Neural progenitor cell (in vitro differentiated cells): Measurements from ENCODE around the gene ASPHD2. TPM values are rescaled to one million over a fixed set of nuclear protein-coding genes. Genes with fewer than 3 reads are reported as not detected.
A peak's percentile ranks its signal among the peaks of the same experiment; 100 is the strongest.

ENCODE experiments used
- DNase-seq: peaks from one replicate; pipeline ENCODE4 v3.0.0-alpha.2; 2016; ENCODE audit warnings: low spot score
- H2AFZ ChIP-seq: fragments of 200-600 bp; sonication (generic); replicated peaks from 2 replicates; pipeline ENCODE4 v1.6.1; 2016; ENCODE audit warnings: antibody characterized with exemption
- H3F3A ChIP-seq: fragments of 200-600 bp; sonication (generic); 2 replicates; pipeline ENCODE4 v1.6.1; 2016; ENCODE audit warnings: antibody characterized with exemption, low read depth
- H3K27ac ChIP-seq: fragments of 200-600 bp; sonication (generic); 2 replicates; pipeline ENCODE4 v1.5.1; 2016; ENCODE audit warnings: mild to moderate bottlenecking
- H3K27me3 ChIP-seq: fragments of 200-600 bp; sonication (generic); 2 replicates; pipeline ENCODE4 v1.6.1; 2016; ENCODE audit warnings: mild to moderate bottlenecking, moderate library complexity
- H3K36me3 ChIP-seq: fragments of 200-600 bp; sonication (generic); 2 replicates; pipeline ENCODE4 v1.5.1; 2016
- H3K4me1 ChIP-seq: fragments of 200-600 bp; sonication (generic); 2 replicates; pipeline ENCODE4 v1.6.1; 2016; ENCODE audit warnings: mixed run types
- H3K4me2 ChIP-seq: fragments of 200-600 bp; sonication (generic); 2 replicates; pipeline ENCODE4 v1.6.1; 2016
- H3K4me3 ChIP-seq: fragments of 200-600 bp; sonication (generic); 2 replicates; pipeline ENCODE4 v1.5.1; 2016
- H3K79me2 ChIP-seq: fragments of 200-600 bp; sonication (generic); 2 replicates; pipeline ENCODE4 v1.6.1; 2016; ENCODE audit warnings: low read depth
- H3K9ac ChIP-seq: fragments of 200-600 bp; sonication (generic); 2 replicates; pipeline ENCODE4 v1.6.1; 2016
- H3K9me3 ChIP-seq: fragments of 200-600 bp; sonication (generic); 2 replicates; pipeline ENCODE4 v1.5.1; 2016; ENCODE audit warnings: low read depth
- H4K20me1 ChIP-seq: fragments of 200-600 bp; sonication (generic); 2 replicates; pipeline ENCODE4 v1.6.1; 2016; ENCODE audit warnings: low read depth
- H3K27ac Mint-ChIP-seq: 3 replicates; pipeline ENCODE4 v1.8.0; 2021; ENCODE audit warnings: mixed read lengths
- H3K27me3 Mint-ChIP-seq: 2 replicates; pipeline ENCODE4 v1.8.0; 2022; ENCODE audit warnings: low read depth, mild to moderate bottlenecking, inconsistent platforms, moderate library complexity, mixed read lengths; ENCODE audit not compliant: insufficient read depth
- H3K36me3 Mint-ChIP-seq: 3 replicates; pipeline ENCODE4 v1.8.0; 2021; ENCODE audit warnings: mixed read lengths
- H3K4me1 Mint-ChIP-seq: 3 replicates; pipeline ENCODE4 v1.8.0; 2021; ENCODE audit warnings: mixed read lengths
- H3K4me3 Mint-ChIP-seq: 3 replicates; pipeline ENCODE4 v1.8.0; 2021; ENCODE audit warnings: mild to moderate bottlenecking, moderate library complexity, mixed read lengths
- H3K9me3 Mint-ChIP-seq: 3 replicates; pipeline ENCODE4 v1.8.0; 2020; ENCODE audit warnings: mixed read lengths
- EZH2 ChIP-seq: fragments of 200-600 bp; sonication (generic); IDR thresholded peaks from 2 replicates; pipeline ENCODE4 v1.6.1; 2017; ENCODE audit warnings: antibody characterized with exemption, mild to moderate bottlenecking, moderate library complexity
- EZH2phosphoT487 ChIP-seq: fragments of 200-600 bp; sonication (generic); IDR thresholded peaks from 2 replicates; pipeline ENCODE4 v1.6.1; 2017; ENCODE audit warnings: antibody characterized with exemption
- total RNA-seq: library from RNA; depleted of rRNA; stranded (reverse); fragments of >200 nt; gene quantifications from 2 replicates; pipeline ENCODE4 v1.2.3, GENCODE V29; 2015; ENCODE audit warnings: low replicate concordance
- TF ChIP-seq, protein P1 (sequence below): fragments of 200-600 bp; sonication (generic); IDR thresholded peaks from 2 replicates; pipeline ENCODE4 v1.5.1; 2017; ENCODE audit warnings: antibody characterized with exemption, mild to moderate bottlenecking

ASPHD2 gene
- total RNA-seq, 1 donor from 2014 or later = 9.3 TPM

DNA sequence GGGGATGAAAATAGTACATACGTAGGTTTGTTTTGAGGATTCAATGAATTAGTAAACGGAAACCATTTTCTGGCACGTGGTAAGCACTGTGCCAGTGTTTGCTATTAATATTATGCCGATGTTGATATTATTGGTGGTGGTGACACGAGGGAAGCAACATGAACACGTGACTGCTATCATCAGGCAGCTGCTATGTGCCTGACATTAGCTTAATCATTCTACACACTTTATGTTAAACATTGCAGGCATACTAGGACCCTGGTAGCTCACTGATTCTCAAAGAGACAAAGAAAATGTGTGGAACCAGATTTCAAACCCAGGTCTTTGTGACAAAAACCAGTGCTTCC, 55.3 kb downstream of the ASPHD2 start:
- H3K79me2 ChIP-seq = peaks cover 67% of the 10 kb centered on the region
- no peak for TF ChIP-seq EZH2phosphoT487
- no peak for TF ChIP-seq EZH2
- TF ChIP-seq, protein P1, sequence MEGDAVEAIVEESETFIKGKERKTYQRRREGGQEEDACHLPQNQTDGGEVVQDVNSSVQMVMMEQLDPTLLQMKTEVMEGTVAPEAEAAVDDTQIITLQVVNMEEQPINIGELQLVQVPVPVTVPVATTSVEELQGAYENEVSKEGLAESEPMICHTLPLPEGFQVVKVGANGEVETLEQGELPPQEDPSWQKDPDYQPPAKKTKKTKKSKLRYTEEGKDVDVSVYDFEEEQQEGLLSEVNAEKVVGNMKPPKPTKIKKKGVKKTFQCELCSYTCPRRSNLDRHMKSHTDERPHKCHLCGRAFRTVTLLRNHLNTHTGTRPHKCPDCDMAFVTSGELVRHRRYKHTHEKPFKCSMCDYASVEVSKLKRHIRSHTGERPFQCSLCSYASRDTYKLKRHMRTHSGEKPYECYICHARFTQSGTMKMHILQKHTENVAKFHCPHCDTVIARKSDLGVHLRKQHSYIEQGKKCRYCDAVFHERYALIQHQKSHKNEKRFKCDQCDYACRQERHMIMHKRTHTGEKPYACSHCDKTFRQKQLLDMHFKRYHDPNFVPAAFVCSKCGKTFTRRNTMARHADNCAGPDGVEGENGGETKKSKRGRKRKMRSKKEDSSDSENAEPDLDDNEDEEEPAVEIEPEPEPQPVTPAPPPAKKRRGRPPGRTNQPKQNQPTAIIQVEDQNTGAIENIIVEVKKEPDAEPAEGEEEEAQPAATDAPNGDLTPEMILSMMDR = no peak

DNA sequence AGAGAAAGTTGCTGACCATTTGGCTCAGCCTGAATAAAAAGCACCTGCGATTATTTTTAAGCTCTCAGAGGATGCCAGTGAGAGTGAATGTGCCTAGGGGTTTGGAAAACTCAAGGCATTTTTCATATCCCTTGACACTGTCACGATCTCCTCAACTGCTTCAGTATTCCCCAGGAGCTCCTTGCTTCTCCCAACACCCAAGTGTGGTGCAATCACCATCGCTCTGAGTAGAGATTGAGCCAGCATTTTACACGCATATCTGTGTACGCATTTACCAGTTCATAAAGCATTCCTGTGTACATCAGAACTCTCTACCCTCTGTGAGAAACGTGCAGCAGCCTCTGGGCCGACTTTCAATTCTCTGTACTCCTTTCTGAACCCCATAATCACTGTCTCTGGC, 56.0 kb downstream of the ASPHD2 start:
- Mint-ChIP-seq H3K27me3 (no peaks in the 10 kb centered on the region), H3K36me3 (peaks cover 18% of the 10 kb centered on the region), H3K27ac (no peak overlapping the region), H3K4me1 (peaks cover 37% of the 10 kb centered on the region), H3K9me3 (no peaks in the 10 kb centered on the region), H3K4me3 (peak overlapping the region; percentile 98)
- peak overlapping the region; percentile 84 for H3K4me2 ChIP-seq
- no peak for DNase-seq
- no peak overlapping the region for H3K27ac ChIP-seq
- no peak overlapping the region for H2AFZ ChIP-seq
- H3K9ac ChIP-seq = no peak overlapping the region
- no peaks in the 10 kb centered on the region for H3K9me3 ChIP-seq
- no peaks in the 10 kb centered on the region for H3K36me3 ChIP-seq
- H3K4me3 ChIP-seq = peak overlapping the region; percentile 78
- H3K4me1 ChIP-seq = peaks cover 16% of the 10 kb centered on the region
- TF ChIP-seq EZH2phosphoT487 = no peak
- no peak for TF ChIP-seq EZH2
- TF ChIP-seq, protein P1 = no peak
- H3F3A ChIP-seq = peaks cover 27% of the 10 kb centered on the region
- no peaks in the 10 kb centered on the region for H3K27me3 ChIP-seq
- peaks cover 60% of the 10 kb centered on the region for H3K79me2 ChIP-seq
- no peaks in the 10 kb centered on the region for H4K20me1 ChIP-seq

More for the DNA sequence above, 55.3 kb downstream of the ASPHD2 start:
- Histone ChIP-seq H4K20me1 (peaks cover under 1% of the 10 kb centered on the region), H3K4me2 (peak overlapping the region; percentile 84), H3K4me3 (peak overlapping the region; percentile 78), H3K27ac (no peak overlapping the region), H3K4me1 (peaks cover 22% of the 10 kb centered on the region), H3K9me3 (no peaks in the 10 kb centered on the region), H3F3A (peaks cover 23% of the 10 kb centered on the region), H2AFZ (no peak overlapping the region), H3K36me3 (no peaks in the 10 kb centered on the region), H3K9ac (peak overlapping the region; percentile 39), H3K27me3 (no peaks in the 10 kb centered on the region)
- H3K4me1 Mint-ChIP-seq = peaks cover 44% of the 10 kb centered on the region
- DNase-seq = no peak
- no peaks in the 10 kb centered on the region for H3K27me3 Mint-ChIP-seq
- H3K27ac Mint-ChIP-seq = no peak overlapping the region
- peaks cover 12% of the 10 kb centered on the region for H3K36me3 Mint-ChIP-seq
- H3K9me3 Mint-ChIP-seq = no peaks in the 10 kb centered on the region
- peak overlapping the region; percentile 98 for H3K4me3 Mint-ChIP-seq

DNA sequence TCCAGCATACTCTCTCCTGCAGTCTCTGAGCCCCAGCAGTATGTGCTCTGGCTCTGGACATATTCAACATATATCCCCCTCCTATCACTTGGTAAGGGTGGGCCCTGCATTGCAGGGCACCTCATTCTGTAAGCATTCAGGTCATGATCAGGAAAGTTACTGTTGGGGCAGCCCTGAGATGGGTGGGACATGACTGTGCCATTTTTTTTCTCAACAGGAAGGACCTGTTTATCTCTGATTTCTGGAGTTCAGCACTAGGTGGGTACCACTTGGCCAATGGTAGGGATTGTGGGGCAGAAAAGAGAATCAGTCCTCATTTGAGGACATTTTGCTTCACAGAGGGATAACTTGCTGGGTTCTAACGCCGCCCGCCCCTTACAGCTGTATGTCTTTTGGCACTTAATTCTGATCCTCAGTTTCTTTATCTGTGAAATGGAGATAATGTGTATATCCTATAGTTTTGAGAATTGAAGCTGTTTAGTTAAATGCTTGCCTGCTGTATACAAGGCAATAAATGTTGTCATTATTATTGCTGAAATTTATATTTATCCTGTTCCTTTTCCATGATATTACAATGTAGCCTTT, 56.8 kb downstream of the ASPHD2 start:
- Mint-ChIP-seq H3K4me1 (peaks cover 31% of the 10 kb centered on the region), H3K27ac (no peak overlapping the region), H3K4me3 (no peak overlapping the region), H3K27me3 (no peaks in the 10 kb centered on the region), H3K9me3 (no peaks in the 10 kb centered on the region), H3K36me3 (peaks cover 21% of the 10 kb centered on the region)
- Histone ChIP-seq H3K27me3 (no peaks in the 10 kb centered on the region), H3K4me1 (peaks cover 15% of the 10 kb centered on the region), H3K9ac (no peak overlapping the region), H3K4me3 (no peak overlapping the region), H3K4me2 (no peak overlapping the region), H3K27ac (no peak overlapping the region), H3K36me3 (peaks cover 3% of the 10 kb centered on the region), H4K20me1 (no peaks in the 10 kb centered on the region), H3K9me3 (no peaks in the 10 kb centered on the region), H2AFZ (no peak overlapping the region), H3F3A (peaks cover 29% of the 10 kb centered on the region), H3K79me2 (peaks cover 51% of the 10 kb centered on the region)
- DNase-seq = no peak
- TF ChIP-seq, protein P1 = no peak
